ENCODE data around the gene NATD1.

GRCh38 chr17:21217346-21217745, 35.9 kb downstream of the NATD1 start:
- TF ChIP-seq SP1 (IDR thresholded peaks at IDR 0.05) (no peak), SUZ12 (IDR thresholded peaks at IDR 0.05) (no peak), FOXA1 (IDR thresholded peaks at IDR 0.05) (no peak)

All from HEK293T (cell line).